AG04450 (cell line): ENCODE data around the gene DHODH. TPM values are rescaled to one million over a fixed set of nuclear protein-coding genes. Genes with fewer than 3 reads are reported as not detected.
A peak's percentile ranks its signal among the peaks of the same experiment; 100 is the strongest.

Experiments
- CTCF ChIA-PET: fragments of 300-600, 350-600 bp; formaldehyde crosslinking; extraction: SDS; loops from one replicate; lab custom pipeline; 2022; ENCODE audit warnings: antibody characterized with exemption, inconsistent platforms; lab: Charles Lee
- POLR2A ChIA-PET: fragments of 350-600 bp; formaldehyde crosslinking; extraction: SDS; loops from one replicate; lab custom pipeline; 2021; ENCODE audit warnings: antibody characterized with exemption, inconsistent platforms; lab: Yijun Ruan, JAX
- DNase-seq: peaks from one replicate; pipeline ENCODE4 v3.0.0-alpha.2; 2011; ENCODE audit warnings: low read depth, low spot score
- H3K27ac ChIP-seq: one replicate; pipeline ENCODE4 v1.5.1; 2012; ENCODE audit warnings: low read depth, low read length, control low read depth
- H3K27me3 ChIP-seq: one replicate; pipeline ENCODE4 v1.6.0; 2012; ENCODE audit warnings: low read length; ENCODE audit not compliant: control insufficient read depth, insufficient read depth
- H3K4me3 ChIP-seq: 2 replicates; pipeline ENCODE4 v1.5.1; 2011; ENCODE audit warnings: mild to moderate bottlenecking, low read depth, low read length, control low read depth
- H3K9me3 ChIP-seq: 2 replicates; pipeline ENCODE4 v1.5.1; 2012; ENCODE audit warnings: low read length; ENCODE audit not compliant: control insufficient read depth, insufficient read depth
- polyA plus RNA-seq: library from polyadenylated mRNA; depleted of rRNA; stranded (reverse); fragments of >200 nt; gene quantifications from 2 replicates; pipeline ENCODE4 v1.2.3, GENCODE V29; 2011
- TF ChIP-seq, protein P1 (sequence below): IDR thresholded peaks from 2 replicates; pipeline ENCODE4 v1.5.1; 2011; ENCODE audit warnings: low read depth, low read length, control low read depth, inconsistent platforms

The DHODH gene
- polyA plus RNA-seq, 1 experiment, result 3.6 TPM

DNA sequence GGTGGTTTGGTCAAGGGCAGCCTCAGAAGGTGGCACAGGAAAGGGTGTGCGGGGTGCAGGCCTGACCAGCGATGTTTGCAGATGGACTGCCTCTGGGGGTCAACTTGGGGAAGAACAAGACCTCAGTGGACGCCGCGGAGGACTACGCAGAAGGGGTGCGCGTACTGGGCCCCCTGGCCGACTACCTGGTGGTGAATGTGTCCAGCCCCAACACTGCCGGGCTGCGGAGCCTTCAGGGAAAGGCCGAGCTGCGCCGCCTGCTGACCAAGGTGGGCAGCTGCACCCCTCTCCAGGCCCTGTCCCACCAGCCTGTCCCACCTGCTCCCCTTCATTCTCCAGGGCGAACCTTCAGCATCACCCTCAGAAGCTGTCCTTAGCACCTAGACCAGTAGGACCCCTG lies 12.5 kb downstream of the DHODH start:
- DNase-seq, result no peak
- Histone ChIP-seq H3K27ac (no peak overlapping the region), H3K9me3 (no peaks in the 10 kb centered on the region), H3K27me3 (no peaks in the 10 kb centered on the region), H3K4me3 (no peak overlapping the region)
- ChIA-PET POLR2A (no interaction called here), CTCF (interaction anchor here (0.8 to 1.0 kb wide), 2 partner anchors 11 to 18 kb away, joined by 3 read pairs; no protein-coding TSS in a partner anchor)
- TF ChIP-seq, protein P1, sequence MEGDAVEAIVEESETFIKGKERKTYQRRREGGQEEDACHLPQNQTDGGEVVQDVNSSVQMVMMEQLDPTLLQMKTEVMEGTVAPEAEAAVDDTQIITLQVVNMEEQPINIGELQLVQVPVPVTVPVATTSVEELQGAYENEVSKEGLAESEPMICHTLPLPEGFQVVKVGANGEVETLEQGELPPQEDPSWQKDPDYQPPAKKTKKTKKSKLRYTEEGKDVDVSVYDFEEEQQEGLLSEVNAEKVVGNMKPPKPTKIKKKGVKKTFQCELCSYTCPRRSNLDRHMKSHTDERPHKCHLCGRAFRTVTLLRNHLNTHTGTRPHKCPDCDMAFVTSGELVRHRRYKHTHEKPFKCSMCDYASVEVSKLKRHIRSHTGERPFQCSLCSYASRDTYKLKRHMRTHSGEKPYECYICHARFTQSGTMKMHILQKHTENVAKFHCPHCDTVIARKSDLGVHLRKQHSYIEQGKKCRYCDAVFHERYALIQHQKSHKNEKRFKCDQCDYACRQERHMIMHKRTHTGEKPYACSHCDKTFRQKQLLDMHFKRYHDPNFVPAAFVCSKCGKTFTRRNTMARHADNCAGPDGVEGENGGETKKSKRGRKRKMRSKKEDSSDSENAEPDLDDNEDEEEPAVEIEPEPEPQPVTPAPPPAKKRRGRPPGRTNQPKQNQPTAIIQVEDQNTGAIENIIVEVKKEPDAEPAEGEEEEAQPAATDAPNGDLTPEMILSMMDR, result peak; percentile 47

DNA sequence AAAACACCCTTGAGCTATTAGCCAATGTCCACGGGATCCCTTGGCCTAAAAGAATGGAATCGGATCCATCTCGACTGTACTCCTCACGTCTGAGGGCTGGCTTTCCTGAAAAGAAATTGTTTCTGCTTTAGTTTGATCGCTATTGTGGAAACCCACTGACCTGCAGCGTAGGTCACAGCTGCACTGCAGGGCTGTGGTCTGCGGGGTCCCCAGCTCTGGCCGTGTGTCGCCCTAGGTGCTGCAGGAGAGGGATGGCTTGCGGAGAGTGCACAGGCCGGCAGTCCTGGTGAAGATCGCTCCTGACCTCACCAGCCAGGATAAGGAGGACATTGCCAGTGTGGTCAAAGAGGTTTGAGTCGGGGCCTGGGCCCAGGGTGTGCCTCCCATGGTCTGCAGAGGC lies 13.6 kb downstream of the DHODH start:
- Histone ChIP-seq H3K27me3 (no peaks in the 10 kb centered on the region), H3K9me3 (no peaks in the 10 kb centered on the region), H3K27ac (no peak overlapping the region), H3K4me3 (no peak overlapping the region)
- no peak for DNase-seq
- ChIA-PET CTCF (interaction anchor here (0.8 kb wide), 1 partner anchor 178 kb away, joined by 5 read pairs; no protein-coding TSS in a partner anchor), POLR2A (interaction anchor here (0.6 kb wide), 1 partner anchor 14 kb away, joined by 3 read pairs; no protein-coding TSS in a partner anchor)
- TF ChIP-seq, protein P1, result no peak

DNA sequence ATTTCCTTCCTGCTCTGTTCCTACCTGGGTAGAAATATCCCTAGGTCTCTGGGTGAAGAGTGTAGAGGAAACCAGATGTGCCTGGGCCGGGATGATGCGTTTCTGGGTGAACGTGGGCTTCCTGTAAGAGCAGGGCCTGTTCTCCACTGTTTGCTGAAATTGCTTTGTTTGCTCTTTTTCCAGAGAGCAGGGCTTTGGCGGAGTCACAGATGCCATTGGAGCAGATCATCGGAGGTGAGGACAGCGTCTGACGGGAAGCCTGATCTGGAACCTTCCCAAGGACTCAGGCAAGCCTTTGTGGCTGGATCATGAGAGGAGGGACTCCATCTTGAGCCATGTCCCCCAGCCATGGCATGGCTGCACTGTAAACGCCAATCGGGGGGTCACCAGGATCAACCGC lies 15.4 kb downstream of the DHODH start:
- ChIA-PET CTCF (no interaction called here), POLR2A (no interaction called here)
- DNase-seq, result no peak
- TF ChIP-seq, protein P1, result no peak
- no peaks in the 10 kb centered on the region for H3K9me3 ChIP-seq
- H3K4me3 ChIP-seq, result no peak overlapping the region
- no peaks in the 10 kb centered on the region for H3K27me3 ChIP-seq
- no peak overlapping the region for H3K27ac ChIP-seq

DNA sequence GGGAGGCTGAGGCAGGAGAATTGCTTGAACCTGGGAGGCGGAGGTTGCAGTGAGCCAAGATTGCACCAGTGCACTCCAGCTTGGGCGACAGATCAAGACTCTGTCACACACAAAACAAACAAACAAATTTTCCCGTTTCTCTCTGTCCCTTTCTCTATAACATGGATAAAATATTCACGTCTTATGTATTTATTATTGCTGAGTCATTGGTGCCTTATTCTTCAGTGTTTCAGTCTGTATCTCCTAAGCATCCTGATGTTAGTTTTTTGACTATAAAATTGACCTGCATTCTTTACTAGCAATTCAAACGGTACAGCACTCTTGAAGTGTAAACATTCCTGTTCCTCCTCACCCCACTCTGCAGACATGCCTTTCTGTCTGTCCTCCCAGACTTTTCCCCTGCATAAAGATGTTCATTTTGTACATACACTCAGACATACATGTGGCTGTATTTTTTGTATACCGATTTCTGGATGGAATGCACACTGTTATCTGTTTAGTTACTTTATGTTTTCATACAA lies 16.4 kb downstream of the DHODH start:
- DNase-seq, result no peak
- TF ChIP-seq, protein P1, result no peak
- no peak overlapping the region for H3K4me3 ChIP-seq
- POLR2A ChIA-PET, result no interaction called here
- H3K27me3 ChIP-seq, result no peaks in the 10 kb centered on the region
- CTCF ChIA-PET, result no interaction called here
- H3K9me3 ChIP-seq, result no peaks in the 10 kb centered on the region
- no peak overlapping the region for H3K27ac ChIP-seq

DNA sequence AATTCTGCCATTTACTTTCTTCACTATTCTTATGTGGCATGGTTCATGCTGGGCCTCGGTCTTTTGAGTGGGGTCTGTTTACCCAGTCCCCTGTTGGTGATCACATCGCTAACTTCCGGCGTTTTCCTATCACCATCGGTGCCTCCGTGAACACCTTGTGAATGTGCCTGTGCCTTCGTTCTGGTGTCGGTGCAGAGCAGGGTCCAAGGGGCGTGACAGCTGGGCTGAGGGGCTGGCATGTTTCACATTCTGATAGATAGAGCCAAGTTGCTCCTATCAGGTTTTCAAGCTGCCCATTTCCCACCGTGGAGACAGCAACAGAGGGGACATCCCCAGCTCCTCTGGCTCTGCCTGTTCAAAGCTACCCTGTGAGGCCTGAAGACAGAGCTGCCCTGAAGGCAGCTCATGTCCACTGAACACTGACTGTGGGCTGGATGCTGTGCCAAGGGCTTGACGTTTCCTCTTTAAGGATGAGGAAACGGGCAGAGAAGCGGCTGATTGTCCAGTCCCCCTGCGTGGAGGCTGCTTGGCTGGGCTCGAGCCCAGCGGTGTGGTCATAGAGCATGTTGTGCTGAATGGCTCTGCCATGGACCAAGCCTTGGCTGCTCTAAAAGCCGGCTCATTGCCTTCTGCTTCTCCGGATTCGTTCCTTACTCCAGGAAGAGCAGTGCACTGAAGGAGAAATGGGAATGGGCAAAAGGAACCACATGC lies 17.0 kb downstream of the DHODH start:
- Histone ChIP-seq H3K27me3 (no peaks in the 10 kb centered on the region), H3K4me3 (no peak overlapping the region), H3K27ac (no peak overlapping the region), H3K9me3 (no peaks in the 10 kb centered on the region)
- DNase-seq, result no peak
- CTCF ChIA-PET, result no interaction called here
- TF ChIP-seq, protein P1, result no peak
- POLR2A ChIA-PET, result no interaction called here
